Measurements from ENCODE around the gene UGT1A3.
A peak's percentile ranks its signal among the peaks of the same experiment; 100 is the strongest.

Gene UGT1A3

DNA sequence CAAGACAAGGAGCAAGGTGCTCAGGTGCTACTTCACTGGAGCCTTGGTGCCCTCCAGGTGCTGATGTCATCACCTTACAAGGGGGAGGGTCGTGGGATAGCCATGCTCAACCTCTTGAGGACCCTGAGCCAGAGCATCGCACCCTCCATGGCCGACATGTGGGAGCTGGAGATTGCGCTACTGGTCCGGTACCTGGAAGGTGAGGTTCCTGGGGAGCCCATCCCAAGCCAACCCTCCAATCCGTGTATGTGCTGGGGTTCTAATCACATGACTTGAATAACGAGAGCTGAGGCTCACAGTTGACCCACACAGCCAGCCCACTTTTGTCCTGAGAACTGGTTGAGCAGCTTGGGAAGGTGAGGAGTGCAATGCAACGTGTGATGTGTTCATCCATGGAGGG lies 75.2 kb downstream of the UGT1A3 start:
- TF ChIP-seq CEBPB (IDR thresholded peaks at IDR 0.05) (no peak), EP300 (IDR thresholded peaks at IDR 0.05; ENCODE audit: borderline replicate concordance) (no peak), TEAD4 (IDR thresholded peaks at IDR 0.05) (no peak), NFIC (IDR thresholded peaks at IDR 0.05) (no peak)

- no peak for TF ChIP-seq EGR1 (IDR thresholded peaks at IDR 0.05)
- TF ChIP-seq MAX (IDR thresholded peaks at IDR 0.05), result no peak
- TF ChIP-seq REST (IDR thresholded peaks at IDR 0.05; ENCODE audit: low read depth), result no peak
- no peak for TF ChIP-seq USF1 (IDR thresholded peaks at IDR 0.05)
- no peak for TF ChIP-seq TCF12 (IDR thresholded peaks at IDR 0.05; ENCODE audit: low read depth)
- TF ChIP-seq YY1 (IDR thresholded peaks at IDR 0.05; ENCODE audit: low read depth), result no peak
- TF ChIP-seq TAF1 (IDR thresholded peaks at IDR 0.05; ENCODE audit: low read depth), result no peak
- no peak for TF ChIP-seq ZBTB7A (IDR thresholded peaks at IDR 0.05; ENCODE audit: low read depth)
- TF ChIP-seq FOXM1 (IDR thresholded peaks at IDR 0.05; ENCODE audit: borderline replicate concordance, low read depth), result no peak
- TF ChIP-seq EP300 (IDR thresholded peaks at IDR 0.05; ENCODE audit: borderline replicate concordance), result no peak
- TF ChIP-seq NFIC (IDR thresholded peaks at IDR 0.05), result no peak
- TF ChIP-seq TEAD4 (IDR thresholded peaks at IDR 0.05), result no peak
- TF ChIP-seq CREB1 (IDR thresholded peaks at IDR 0.05; ENCODE audit: low read depth), result no peak
- TF ChIP-seq RAD21 (IDR thresholded peaks at IDR 0.05; ENCODE audit: low read depth), result no peak
- no peak for TF ChIP-seq CEBPB (IDR thresholded peaks at IDR 0.05)
These were observed 78.5 kb downstream of the UGT1A3 start for GRCh38 chr2:233807215-233807865.

DNA sequence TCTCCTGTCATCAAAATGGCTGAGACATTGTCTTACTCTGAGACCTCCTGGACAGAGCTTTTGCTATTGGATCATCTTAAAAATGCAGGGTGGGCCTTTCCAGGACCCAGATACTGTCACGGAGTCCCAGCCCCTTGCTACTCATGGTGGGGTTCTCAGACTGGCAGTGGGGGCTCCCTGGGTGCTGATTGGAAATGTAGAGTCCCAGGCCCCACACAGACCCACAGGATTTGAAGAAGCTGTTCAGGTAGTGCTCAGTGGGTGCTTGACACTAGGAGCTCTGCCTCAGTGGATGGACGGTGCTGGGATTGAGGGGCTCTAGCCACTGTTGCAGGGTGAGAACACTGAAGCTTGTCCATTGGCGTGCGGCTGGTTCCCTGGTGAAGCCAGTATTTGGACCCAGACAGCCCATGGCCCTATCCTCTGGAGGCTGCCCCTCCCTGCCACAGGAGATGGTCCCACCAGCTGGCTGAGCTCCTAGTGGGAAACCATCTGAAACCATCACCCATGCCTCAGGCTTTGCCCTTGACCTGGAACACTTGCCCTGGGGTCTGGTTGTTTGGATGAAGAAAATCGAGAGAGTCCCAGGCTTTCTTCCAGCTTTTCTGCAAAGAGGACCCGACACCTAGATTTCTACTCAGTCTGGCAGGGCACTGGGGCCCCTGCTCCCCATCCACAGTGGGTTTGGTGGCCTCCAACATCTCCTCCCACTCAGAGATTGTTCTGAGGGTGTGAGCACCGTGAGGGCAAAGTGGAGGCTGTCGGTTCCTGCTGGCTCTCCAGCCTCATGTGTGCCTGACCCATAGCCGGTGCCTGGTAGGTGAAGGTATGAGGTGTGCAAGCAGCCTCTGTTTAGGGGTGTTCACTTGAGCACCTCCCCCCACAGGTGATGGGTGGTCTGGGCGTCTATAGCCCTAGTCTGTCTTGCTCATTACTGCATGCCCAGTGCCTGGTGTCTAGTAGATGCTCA lies 79.4 kb downstream of the UGT1A3 start:
- TF ChIP-seq TCF12 (IDR thresholded peaks at IDR 0.05; ENCODE audit: low read depth), result no peak
- no peak for TF ChIP-seq USF1 (IDR thresholded peaks at IDR 0.05)
- TF ChIP-seq TAF1 (IDR thresholded peaks at IDR 0.05; ENCODE audit: low read depth), result no peak
- TF ChIP-seq CREB1 (IDR thresholded peaks at IDR 0.05; ENCODE audit: low read depth), result no peak
- TF ChIP-seq YY1 (IDR thresholded peaks at IDR 0.05; ENCODE audit: low read depth), result no peak
- no peak for TF ChIP-seq EP300 (IDR thresholded peaks at IDR 0.05; ENCODE audit: borderline replicate concordance)
- TF ChIP-seq CEBPB (IDR thresholded peaks at IDR 0.05), result no peak
- TF ChIP-seq REST (IDR thresholded peaks at IDR 0.05; ENCODE audit: low read depth), result no peak
- TF ChIP-seq ZBTB7A (IDR thresholded peaks at IDR 0.05; ENCODE audit: low read depth), result no peak
- TF ChIP-seq TEAD4 (IDR thresholded peaks at IDR 0.05), result no peak
- no peak for TF ChIP-seq FOXM1 (IDR thresholded peaks at IDR 0.05; ENCODE audit: borderline replicate concordance, low read depth)
- TF ChIP-seq RAD21 (IDR thresholded peaks at IDR 0.05; ENCODE audit: low read depth), result no peak
- TF ChIP-seq EGR1 (IDR thresholded peaks at IDR 0.05), result no peak
- TF ChIP-seq NFIC (IDR thresholded peaks at IDR 0.05), result no peak

DNA sequence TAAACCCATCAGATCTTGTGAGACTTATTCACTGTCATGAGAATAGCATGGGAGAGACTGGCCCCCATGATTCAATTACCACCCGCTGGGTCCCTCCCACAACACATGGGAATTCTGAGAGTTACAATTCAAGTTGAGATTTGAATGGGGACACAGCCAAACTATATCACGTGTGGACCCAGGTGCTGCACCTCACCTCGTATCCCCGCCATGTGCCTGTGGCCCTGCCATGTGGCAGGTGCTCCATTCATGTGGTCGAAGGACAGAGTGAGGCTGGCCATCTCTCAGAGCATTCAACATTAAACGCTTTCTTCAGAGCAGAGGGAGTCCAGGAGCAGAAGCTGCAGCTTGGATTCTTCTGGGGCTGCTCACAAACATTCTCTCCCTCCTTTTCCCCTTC lies 81.5 kb downstream of the UGT1A3 start:
- TF ChIP-seq MAX (IDR thresholded peaks at IDR 0.05) (peak; percentile 37; the same call in 1 of the 2 replicates), CREB1 (IDR thresholded peaks at IDR 0.05; ENCODE audit: low read depth) (no peak)

GRCh38 chr2:233811087-233811486 lies 82.2 kb downstream of the UGT1A3 start:
- TF ChIP-seq TAF1 (IDR thresholded peaks at IDR 0.05; ENCODE audit: low read depth), result no peak

DNA sequence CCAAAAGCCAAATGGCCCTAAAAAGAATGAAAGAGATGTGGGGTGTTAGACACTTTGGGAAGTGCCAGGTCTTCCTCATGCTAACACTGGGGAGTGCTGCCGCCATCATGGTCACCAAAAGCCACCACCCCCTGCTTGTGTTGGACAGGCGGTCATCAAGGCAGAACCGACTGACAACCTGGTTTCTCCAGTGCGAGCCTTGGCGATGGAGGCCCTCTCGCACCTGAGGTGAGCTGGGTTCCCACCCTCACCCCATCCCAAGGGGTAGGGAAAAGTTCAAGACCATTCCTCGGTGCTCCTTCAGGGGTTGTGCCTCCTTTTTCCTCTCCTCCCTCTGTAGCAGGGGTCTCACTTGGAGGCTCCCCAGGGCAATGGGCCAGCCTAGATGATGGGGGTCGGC lies 82.9 kb downstream of the UGT1A3 start:
- TF ChIP-seq ZBTB7A (IDR thresholded peaks at IDR 0.05; ENCODE audit: low read depth), result no peak
- no peak for TF ChIP-seq EGR1 (IDR thresholded peaks at IDR 0.05)
- no peak for TF ChIP-seq MAX (IDR thresholded peaks at IDR 0.05)
- no peak for TF ChIP-seq FOXM1 (IDR thresholded peaks at IDR 0.05; ENCODE audit: borderline replicate concordance, low read depth)
- TF ChIP-seq RAD21 (IDR thresholded peaks at IDR 0.05; ENCODE audit: low read depth), result no peak
- no peak for TF ChIP-seq CEBPB (IDR thresholded peaks at IDR 0.05)
- no peak for TF ChIP-seq CREB1 (IDR thresholded peaks at IDR 0.05; ENCODE audit: low read depth)
- no peak for TF ChIP-seq TEAD4 (IDR thresholded peaks at IDR 0.05)
- TF ChIP-seq NFIC (IDR thresholded peaks at IDR 0.05), result no peak
- TF ChIP-seq USF1 (IDR thresholded peaks at IDR 0.05), result no peak
- TF ChIP-seq TAF1 (IDR thresholded peaks at IDR 0.05; ENCODE audit: low read depth), result no peak
- no peak for TF ChIP-seq EP300 (IDR thresholded peaks at IDR 0.05; ENCODE audit: borderline replicate concordance)
- no peak for TF ChIP-seq YY1 (IDR thresholded peaks at IDR 0.05; ENCODE audit: low read depth)
- no peak for TF ChIP-seq TCF12 (IDR thresholded peaks at IDR 0.05; ENCODE audit: low read depth)
- no peak for TF ChIP-seq REST (IDR thresholded peaks at IDR 0.05; ENCODE audit: low read depth)
